NCI-H2029 treated with DMSO at 0.1 percent for 48 hours (cell line): ENCODE results near the gene PHF2.

Experiments
- DNase-seq: peaks from one replicate; lab custom pipeline; 2025; lab: John Stamatoyannopoulos, UW

Gene PHF2

GRCh38 chr9:93587284-93587650 lies 10.9 kb downstream of the PHF2 start:
- no peak for DNase-seq

DNA sequence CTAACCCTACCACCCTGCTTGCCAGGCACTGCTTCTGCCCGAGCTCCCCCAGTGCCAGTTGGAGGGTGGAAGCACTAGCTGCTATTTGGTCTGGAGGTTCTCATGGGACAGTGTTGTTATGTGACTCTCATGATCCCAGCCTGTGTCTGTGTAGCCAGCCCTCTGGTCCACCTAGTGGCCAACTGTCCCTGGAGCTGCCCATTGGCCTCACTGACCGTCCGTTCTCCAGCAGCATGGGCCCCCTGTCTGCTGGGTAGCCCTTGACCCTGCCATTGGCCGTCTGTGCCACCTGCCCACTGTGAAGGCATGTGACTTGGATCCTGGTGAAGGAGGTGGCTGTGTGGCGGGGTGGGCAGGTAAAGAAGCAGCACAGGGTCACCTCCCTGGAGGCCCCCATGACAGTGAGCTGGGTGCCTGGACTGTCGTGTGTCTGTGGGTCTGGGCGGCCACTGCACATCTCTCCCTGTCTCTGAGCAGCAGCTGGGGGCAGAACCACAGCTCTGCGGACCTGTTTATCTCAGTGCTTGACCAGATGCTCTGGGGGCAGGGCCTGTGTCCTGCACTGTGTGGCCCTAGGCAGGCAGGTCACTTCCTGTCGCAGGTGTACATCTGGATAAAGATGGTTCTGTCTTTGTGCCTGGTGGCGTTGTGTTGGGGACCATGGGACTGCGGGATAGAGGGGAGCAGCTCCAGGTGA lies 11.4 kb downstream of the PHF2 start:
- no peak for DNase-seq

- no peak for DNase-seq
These were observed 12.5 kb downstream of the PHF2 start for GRCh38 chr9:93588641-93589609.

GRCh38 chr9:93589688-93590087 lies 13.3 kb downstream of the PHF2 start:
- DNase-seq = no peak

DNA sequence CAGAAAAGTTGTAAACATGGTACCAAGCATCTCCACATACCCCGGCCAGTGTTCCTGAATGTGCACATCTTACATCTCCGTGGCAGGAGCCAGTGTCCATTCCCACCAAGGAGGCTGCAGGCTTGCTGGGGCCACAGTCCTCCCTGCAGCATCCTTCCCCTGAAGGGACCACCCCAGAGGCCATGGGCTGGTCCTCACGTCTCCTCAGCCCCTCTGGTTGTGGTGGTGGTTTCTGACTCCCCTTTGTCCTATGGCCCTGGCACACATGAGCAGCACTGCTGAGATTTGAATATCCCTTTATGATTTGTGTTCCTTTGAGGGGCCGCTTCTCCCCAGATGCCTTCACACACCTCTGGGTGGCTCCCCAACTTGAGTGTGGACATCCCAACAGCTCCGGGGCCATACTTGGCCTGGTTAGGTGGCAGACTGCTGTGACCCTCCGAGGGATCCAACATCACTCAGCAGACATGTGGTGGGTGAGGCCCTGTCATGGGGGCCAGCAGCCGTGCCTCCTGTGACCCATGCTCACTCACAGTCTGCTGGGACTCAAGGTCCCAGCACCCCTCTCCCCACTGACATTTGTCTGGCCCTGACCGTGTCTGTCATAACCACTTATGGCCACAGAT lies 14.3 kb downstream of the PHF2 start:
- DNase-seq = no peak

DNA sequence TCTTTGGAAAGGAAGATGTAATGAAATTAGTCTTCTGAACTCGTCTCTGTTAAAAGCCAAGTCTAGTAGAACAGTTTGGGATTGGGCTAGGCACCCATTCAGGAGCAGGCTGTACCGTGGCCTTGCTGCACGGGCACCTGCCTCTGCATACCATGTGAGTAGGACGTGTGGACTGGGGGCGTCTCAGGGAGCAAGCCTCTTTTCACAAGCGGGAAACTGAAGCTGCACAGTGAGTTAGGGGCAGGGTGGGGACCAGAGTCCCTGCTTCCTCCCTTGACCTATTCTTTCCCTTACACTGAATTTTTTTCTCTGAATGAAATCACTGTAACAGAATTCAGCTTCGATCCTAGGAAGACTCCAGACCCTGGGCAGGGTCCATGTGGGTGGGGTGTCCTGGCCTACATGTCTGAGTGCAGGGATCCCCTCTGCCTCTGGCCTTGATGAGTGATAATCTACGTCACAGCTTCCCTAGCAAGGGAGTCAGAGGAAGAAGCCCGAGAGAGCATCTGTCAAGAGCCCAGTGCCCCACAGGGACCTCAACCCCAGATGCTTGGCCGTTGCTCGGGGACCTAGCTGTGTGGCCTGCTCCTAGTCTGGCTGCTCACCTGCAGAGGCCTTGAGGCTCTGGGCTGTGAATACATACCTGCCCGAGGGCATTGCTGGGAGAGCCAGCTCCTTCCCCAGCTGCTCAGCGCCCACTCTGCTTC lies 15.1 kb downstream of the PHF2 start:
- no peak for DNase-seq

- DNase-seq = no peak
These were observed 15.7 kb downstream of the PHF2 start for GRCh38 chr9:93592008-93592642.

- DNase-seq = no peak
These were observed 16.2 kb downstream of the PHF2 start for GRCh38 chr9:93592643-93593021.

- no peak for DNase-seq
These were observed 16.8 kb downstream of the PHF2 start for GRCh38 chr9:93593144-93593658.

DNA sequence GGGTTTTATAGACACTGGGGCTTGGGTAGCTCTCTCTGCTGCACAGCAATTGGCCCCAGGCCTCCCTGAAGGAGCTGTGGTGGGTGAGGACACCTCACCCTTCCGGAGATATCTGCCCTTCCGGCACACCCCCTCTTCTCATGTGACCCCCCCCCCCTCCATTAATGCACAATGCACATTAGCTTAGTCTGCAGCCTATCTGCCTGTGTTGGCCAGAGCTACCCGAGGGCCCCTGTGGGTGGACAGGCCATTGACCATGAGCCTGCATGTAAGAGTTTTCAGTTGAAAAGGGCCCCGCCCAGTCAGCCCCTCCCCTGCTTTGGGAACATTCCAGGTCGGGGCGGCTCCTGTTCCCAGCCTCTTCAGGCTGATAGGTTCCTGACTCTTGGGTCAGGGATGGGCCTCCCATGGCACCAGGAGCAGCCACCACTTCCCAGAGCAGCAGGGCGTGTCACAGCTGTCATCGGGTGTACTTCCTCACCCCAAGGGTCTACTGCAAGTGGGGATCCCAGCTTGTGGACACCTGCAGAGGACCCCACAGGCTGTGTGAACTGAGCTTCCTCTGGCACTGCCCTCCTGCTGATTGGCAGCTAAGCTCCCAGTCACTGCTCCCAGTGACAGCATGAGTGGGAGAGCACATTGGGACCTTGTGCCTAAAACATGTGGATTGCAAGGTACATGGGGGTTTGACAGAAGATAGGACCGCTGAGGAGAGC lies 17.8 kb downstream of the PHF2 start:
- no peak for DNase-seq

GRCh38 chr9:93595461-93595860 lies 19.1 kb downstream of the PHF2 start:
- DNase-seq = no peak

DNA sequence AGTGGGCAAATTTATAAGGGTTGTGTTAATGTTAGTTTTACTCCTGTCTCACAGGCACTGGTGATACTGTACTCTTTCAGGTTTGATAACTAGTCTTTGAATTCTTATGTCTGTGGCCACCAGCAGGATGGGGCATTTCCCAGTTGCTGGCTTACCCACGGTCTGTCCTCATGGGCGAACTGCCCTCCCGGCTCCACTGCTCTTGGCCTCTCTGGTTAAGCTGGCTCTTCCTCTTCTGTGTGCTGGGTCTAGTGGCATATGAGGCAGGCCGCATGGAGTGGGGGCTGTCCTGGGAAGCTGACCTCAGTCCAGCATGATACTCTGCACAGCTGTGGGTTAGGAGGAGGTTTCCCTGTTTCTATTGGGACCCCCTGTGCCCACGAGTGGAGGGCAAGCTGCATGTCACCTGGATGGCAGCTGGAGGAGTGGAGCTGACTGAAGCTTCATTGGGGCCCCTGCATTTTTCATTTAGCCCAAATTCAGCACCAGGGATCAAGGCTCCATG lies 19.5 kb downstream of the PHF2 start:
- DNase-seq = no peak

DNA sequence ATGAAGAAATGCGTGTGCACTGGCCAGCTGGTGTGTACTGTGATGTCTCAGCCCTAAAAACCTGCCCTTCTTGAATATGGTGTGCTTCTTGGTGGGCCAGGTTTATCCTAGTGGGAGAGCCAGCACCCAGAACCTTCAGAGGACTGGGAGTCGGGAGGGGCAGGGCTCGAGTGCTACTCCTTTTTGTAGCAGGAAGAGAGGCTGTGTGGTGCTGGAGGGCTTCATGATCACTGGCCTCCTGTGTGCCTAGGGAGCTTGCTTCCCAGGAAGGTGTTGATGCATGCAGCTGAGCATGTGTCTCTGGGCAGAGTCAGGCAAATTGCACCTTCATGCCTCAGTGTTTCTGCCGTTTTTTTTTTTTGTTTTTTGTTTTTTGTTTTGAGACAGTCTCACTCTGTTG lies 20.0 kb downstream of the PHF2 start:
- no peak for DNase-seq

DNA sequence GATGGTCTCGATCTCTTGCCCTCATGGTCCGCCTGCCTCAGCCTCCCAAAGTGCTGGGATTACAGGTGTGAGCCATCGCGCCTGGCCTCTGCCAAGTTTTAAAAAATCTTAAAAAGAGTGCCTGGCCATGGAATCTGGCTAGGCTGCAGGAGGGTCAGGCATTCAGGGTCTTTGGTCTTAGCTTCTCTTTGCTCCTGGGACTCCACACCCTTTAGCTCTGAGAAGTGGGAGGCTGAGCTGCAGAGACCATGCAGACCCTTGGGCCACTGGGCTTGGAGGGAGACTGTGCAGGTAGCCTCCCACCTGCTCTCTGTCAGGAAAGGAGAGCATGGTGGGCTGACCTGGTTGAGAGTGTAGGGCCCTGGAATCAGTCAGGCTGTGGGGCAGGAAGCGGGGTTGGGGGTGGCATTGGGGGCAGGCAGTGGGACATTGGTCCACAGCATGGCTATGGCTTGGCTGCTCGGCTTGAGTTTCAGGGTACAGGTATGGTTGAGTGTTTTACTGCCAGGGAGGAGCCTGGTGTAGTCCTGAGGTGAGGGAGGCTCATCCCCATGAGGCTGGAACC lies 20.8 kb downstream of the PHF2 start:
- no peak for DNase-seq

DNA sequence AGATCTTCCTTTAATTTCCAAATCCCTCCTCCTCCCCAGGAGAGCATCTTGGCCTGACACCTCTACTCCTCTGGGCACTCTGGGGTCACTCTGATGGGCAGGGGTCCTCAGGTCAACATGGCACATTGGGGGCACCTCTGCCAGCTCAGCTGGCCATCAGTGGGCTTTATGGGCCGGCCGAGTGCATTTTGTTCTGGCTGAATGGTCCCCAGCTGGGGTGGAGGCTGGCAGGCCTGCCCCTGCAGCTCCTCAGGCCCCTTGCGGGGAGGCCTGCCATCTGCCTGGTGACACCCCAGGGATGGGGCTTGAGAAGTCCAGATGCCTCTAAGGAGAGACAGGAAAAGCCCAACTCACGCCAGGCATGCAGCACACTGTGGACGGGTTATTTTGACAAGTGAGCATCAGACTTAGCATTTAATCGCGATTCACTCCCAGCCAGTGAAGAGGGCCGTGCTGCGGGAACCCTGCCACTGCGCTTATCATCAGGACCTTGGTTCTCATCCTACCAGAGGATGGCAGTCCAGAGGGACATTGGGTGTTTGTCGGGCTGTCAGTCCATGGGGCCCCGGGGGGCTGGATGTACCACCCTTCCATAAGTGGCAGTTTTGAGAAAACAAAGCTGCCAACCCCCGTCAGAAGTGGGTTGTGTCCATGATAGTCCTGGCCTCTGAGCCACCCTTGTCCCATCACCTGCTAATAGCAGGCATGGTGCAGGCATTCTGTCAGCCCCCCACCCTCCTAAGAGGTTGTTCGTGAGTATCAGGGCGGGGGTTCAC lies 21.7 kb downstream of the PHF2 start:
- no peak for DNase-seq

GRCh38 chr9:93598647-93599241 lies 22.4 kb downstream of the PHF2 start:
- DNase-seq = no peak

- no peak for DNase-seq
These were observed 23.4 kb downstream of the PHF2 start for GRCh38 chr9:93599571-93600403.

DNA sequence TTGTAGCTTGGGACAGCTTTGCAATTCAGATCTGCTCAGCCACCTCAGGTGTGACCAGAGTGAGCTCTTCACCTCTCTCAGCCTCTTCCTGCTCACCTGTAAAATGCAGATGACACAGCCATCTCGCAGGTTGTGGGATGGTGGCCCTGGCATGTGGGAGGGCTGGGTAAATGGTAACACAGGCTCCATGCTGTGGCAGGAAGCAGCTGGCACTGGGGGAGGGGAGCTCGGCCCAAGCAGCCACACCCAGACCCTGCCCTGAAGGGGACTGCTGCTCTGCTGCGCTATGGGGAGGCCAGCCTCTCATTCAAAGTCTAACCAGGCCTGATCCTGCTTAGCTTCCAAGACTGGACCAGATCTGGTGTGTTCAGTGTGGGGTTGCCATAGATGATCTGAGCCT lies 24.1 kb downstream of the PHF2 start:
- no peak for DNase-seq
